HEK293 (cell line): ENCODE results near the gene MFSD2A.
A peak's percentile ranks its signal among the peaks of the same experiment; 100 is the strongest.

ENCODE experiments used
- CTCF ChIA-PET: fragments of 350-600 bp; formaldehyde crosslinking; extraction: SDS; loops from one replicate; lab custom pipeline; 2021; ENCODE audit warnings: antibody characterized with exemption; lab: Yijun Ruan, JAX
- POLR2A ChIA-PET: fragments of 300-600 bp; formaldehyde crosslinking; extraction: SDS; loops from one replicate; lab custom pipeline; 2020; ENCODE audit warnings: antibody characterized with exemption, inconsistent platforms; lab: Yijun Ruan, JAX
- H3K27ac ChIP-seq: fragments of 200-500 bp; sonication (Bioruptor generic); 2 replicates; pipeline ENCODE4 v1.5.1; 2014; ENCODE audit warnings: low read depth, low read length, control low read depth, inconsistent platforms; ENCODE audit errors: extremely low read depth
- H3K36me3 ChIP-seq, 2 experiments: fragments of 200-500 bp in 1 of 2; sonication (Bioruptor generic) in 1 of 2; 1 replicate in 1 of 2; 2 replicates in 1 of 2; pipeline ENCODE4 v1.5.1; 2014 to 2017; ENCODE audit warnings: inconsistent platforms in 2 of 2, low read length in 2 of 2; ENCODE audit not compliant: control insufficient read depth in 2 of 2, insufficient read depth in 1 of 2
- H3K4me1 ChIP-seq: fragments of 200-500 bp; sonication (Bioruptor generic); 2 replicates; pipeline ENCODE4 v1.5.1; 2014; ENCODE audit warnings: mild to moderate bottlenecking, low read length, inconsistent platforms; ENCODE audit not compliant: control insufficient read depth, insufficient read depth
- H3K4me3 ChIP-seq: 2 replicates; pipeline ENCODE4 v1.5.1; 2011; ENCODE audit warnings: low read depth, mild to moderate bottlenecking, control low read depth, low read length, moderate library complexity
- H3K9me3 ChIP-seq: fragments of 200-500 bp; sonication (Bioruptor generic); 2 replicates; pipeline ENCODE4 v1.5.1; 2014; ENCODE audit warnings: low read depth, low read length, inconsistent platforms; ENCODE audit not compliant: control insufficient read depth, insufficient read depth
- OSR2 ChIP-seq: fragments of 450-650 bp; formaldehyde crosslinking; IDR thresholded peaks from 2 replicates; pipeline ENCODE4 v1.5.1; 2016; ENCODE audit warnings: missing biosample characterization, missing genetic modification characterization
- PRDM1 ChIP-seq: fragments of 450-650 bp; formaldehyde crosslinking; IDR thresholded peaks from 2 replicates; pipeline ENCODE4; 2016; ENCODE audit warnings: missing biosample characterization, missing genetic modification characterization
- SCRT2 ChIP-seq: fragments of 450-650 bp; formaldehyde crosslinking; IDR thresholded peaks from 2 replicates; pipeline ENCODE4 v1.5.1; 2016; ENCODE audit warnings: missing biosample characterization, missing genetic modification characterization
- ZEB2 ChIP-seq: fragments of 450-650 bp; formaldehyde crosslinking; IDR thresholded peaks from 2 replicates; pipeline ENCODE4 v1.5.1; 2016; ENCODE audit warnings: missing biosample characterization, missing genetic modification characterization
- ZFHX2 ChIP-seq: fragments of 450-650 bp; formaldehyde crosslinking; conservative IDR thresholded peaks from 2 replicates; pipeline ENCODE4 v1.5.1; 2016; ENCODE audit warnings: missing biosample characterization, missing genetic modification characterization
- ZNF114 ChIP-seq: fragments of 450-650 bp; formaldehyde crosslinking; IDR thresholded peaks from 2 replicates; pipeline ENCODE4 v1.5.0; 2017; ENCODE audit warnings: missing biosample characterization, missing genetic modification characterization
- ZNF214 ChIP-seq: fragments of 450-650 bp; formaldehyde crosslinking; IDR thresholded peaks from 2 replicates; pipeline ENCODE4 v1.5.1; 2017; ENCODE audit warnings: missing biosample characterization, mild to moderate bottlenecking, missing genetic modification characterization, borderline replicate concordance
- ZNF366 ChIP-seq: fragments of 450-650 bp; formaldehyde crosslinking; conservative IDR thresholded peaks from 2 replicates; pipeline ENCODE4 v1.5.1; 2016; ENCODE audit warnings: missing biosample characterization, missing genetic modification characterization
- ZNF37A ChIP-seq: fragments of 450-650 bp; IDR thresholded peaks from 2 replicates; pipeline ENCODE4 v1.5.1; 2018; ENCODE audit warnings: missing biosample characterization, missing genetic modification characterization
- ZNF433 ChIP-seq: fragments of 450-650 bp; formaldehyde crosslinking; IDR thresholded peaks from 2 replicates; pipeline ENCODE4 v1.5.1; 2016; ENCODE audit warnings: missing biosample characterization, missing genetic modification characterization, low read depth
- ZNF530 ChIP-seq: fragments of 450-650 bp; formaldehyde crosslinking; IDR thresholded peaks from 2 replicates; pipeline ENCODE4 v1.5.1; 2016; ENCODE audit warnings: low read depth, missing biosample characterization, missing genetic modification characterization
- ZNF624 ChIP-seq: fragments of 450-650 bp; formaldehyde crosslinking; IDR thresholded peaks from 2 replicates; pipeline ENCODE4 v1.5.1; 2017; ENCODE audit warnings: missing biosample characterization, missing genetic modification characterization
- ZNF701 ChIP-seq: fragments of 450-650 bp; formaldehyde crosslinking; IDR thresholded peaks from 2 replicates; pipeline ENCODE4 v1.5.1; 2016; ENCODE audit warnings: missing biosample characterization, missing genetic modification characterization
- ZNF768 ChIP-seq: fragments of 450-650 bp; formaldehyde crosslinking; IDR thresholded peaks from 2 replicates; pipeline ENCODE4 v1.5.1; 2018; ENCODE audit warnings: missing biosample characterization, mild to moderate bottlenecking, missing genetic modification characterization
- ZNF777 ChIP-seq: fragments of 450-650 bp; formaldehyde crosslinking; IDR thresholded peaks from 2 replicates; pipeline ENCODE4 v1.5.1; 2017; ENCODE audit warnings: missing biosample characterization, missing genetic modification characterization, borderline replicate concordance
- TF ChIP-seq, protein P1 (sequence below): fragments of 450-650 bp; formaldehyde crosslinking; IDR thresholded peaks from 2 replicates; pipeline ENCODE4 v1.5.1; 2017; ENCODE audit warnings: missing biosample characterization, missing genetic modification characterization
- TF ChIP-seq, protein P2 (sequence below): fragments of 450-650 bp; formaldehyde crosslinking; IDR thresholded peaks from 2 replicates; pipeline ENCODE4 v1.5.1; 2016; ENCODE audit warnings: missing biosample characterization, missing genetic modification characterization
- TF ChIP-seq, protein P3 (sequence below): fragments of 450-650 bp; formaldehyde crosslinking; IDR thresholded peaks from 2 replicates; pipeline ENCODE4 v1.5.1; 2017; ENCODE audit warnings: missing biosample characterization, mild to moderate bottlenecking, missing genetic modification characterization, moderate library complexity
- TF ChIP-seq, protein P4 (sequence below): fragments of 450-650 bp; formaldehyde crosslinking; IDR thresholded peaks from 2 replicates; pipeline ENCODE4 v1.5.1; 2016; ENCODE audit warnings: missing biosample characterization, missing genetic modification characterization
- TF ChIP-seq, protein P5 (sequence below): fragments of 450-650 bp; formaldehyde crosslinking; IDR thresholded peaks from 2 replicates; pipeline ENCODE4 v1.5.1; 2016; ENCODE audit warnings: missing biosample characterization, missing genetic modification characterization

MFSD2A gene

DNA sequence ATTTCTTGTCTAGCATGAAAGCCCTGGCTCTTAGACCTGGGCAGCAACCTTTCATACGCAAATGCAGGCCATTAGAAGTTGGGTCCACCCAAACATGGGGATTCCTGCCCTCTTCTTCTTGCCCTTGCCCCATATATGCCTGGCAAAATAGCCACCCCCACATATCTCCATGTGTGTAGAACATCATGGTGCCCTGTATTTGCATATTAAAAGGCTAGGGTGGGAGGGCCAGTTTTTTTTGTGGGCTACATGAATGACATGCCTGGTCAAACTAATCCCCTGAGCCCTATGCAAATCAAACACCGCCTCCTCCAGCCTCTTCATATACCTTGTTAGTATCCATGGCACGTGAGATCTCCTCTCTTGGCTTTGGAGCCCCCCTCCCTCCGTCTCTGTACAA lies 24.7 kb downstream of the MFSD2A start:
- Histone ChIP-seq H3K4me3 (no peak overlapping the region), H3K9me3 (no peaks in the 10 kb centered on the region), H3K27ac (no peak overlapping the region), H3K36me3 (no peaks in the 10 kb centered on the region), H3K4me1 (no peaks in the 10 kb centered on the region)
- TF ChIP-seq, protein P1, sequence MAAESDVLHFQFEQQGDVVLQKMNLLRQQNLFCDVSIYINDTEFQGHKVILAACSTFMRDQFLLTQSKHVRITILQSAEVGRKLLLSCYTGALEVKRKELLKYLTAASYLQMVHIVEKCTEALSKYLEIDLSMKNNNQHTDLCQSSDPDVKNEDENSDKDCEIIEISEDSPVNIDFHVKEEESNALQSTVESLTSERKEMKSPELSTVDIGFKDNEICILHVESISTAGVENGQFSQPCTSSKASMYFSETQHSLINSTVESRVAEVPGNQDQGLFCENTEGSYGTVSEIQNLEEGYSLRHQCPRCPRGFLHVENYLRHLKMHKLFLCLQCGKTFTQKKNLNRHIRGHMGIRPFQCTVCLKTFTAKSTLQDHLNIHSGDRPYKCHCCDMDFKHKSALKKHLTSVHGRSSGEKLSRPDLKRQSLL (tag by site-specific recombination): no peak
- TF ChIP-seq, protein P2, sequence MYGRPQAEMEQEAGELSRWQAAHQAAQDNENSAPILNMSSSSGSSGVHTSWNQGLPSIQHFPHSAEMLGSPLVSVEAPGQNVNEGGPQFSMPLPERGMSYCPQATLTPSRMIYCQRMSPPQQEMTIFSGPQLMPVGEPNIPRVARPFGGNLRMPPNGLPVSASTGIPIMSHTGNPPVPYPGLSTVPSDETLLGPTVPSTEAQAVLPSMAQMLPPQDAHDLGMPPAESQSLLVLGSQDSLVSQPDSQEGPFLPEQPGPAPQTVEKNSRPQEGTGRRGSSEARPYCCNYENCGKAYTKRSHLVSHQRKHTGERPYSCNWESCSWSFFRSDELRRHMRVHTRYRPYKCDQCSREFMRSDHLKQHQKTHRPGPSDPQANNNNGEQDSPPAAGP (tag by site-specific recombination): no peak
- TF ChIP-seq ZFHX2 (tag by site-specific recombination): no peak
- TF ChIP-seq ZNF433 (tag by site-specific recombination): no peak
- TF ChIP-seq OSR2 (tag by site-specific recombination): no peak
- TF ChIP-seq, protein P3, sequence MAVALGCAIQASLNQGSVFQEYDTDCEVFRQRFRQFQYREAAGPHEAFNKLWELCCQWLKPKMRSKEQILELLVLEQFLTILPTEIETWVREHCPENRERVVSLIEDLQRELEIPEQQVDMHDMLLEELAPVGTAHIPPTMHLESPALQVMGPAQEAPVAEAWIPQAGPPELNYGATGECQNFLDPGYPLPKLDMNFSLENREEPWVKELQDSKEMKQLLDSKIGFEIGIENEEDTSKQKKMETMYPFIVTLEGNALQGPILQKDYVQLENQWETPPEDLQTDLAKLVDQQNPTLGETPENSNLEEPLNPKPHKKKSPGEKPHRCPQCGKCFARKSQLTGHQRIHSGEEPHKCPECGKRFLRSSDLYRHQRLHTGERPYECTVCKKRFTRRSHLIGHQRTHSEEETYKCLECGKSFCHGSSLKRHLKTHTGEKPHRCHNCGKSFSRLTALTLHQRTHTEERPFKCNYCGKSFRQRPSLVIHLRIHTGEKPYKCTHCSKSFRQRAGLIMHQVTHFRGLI (tag by site-specific recombination): no peak
- TF ChIP-seq, protein P4, sequence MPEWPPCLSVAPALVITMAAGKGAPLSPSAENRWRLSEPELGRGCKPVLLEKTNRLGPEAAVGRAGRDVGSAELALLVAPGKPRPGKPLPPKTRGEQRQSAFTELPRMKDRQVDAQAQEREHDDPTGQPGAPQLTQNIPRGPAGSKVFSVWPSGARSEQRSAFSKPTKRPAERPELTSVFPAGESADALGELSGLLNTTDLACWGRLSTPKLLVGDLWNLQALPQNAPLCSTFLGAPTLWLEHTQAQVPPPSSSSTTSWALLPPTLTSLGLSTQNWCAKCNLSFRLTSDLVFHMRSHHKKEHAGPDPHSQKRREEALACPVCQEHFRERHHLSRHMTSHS (tag by site-specific recombination): no peak
- no peak for TF ChIP-seq ZEB2
- ChIA-PET POLR2A (no interaction called here), CTCF (no interaction called here)

DNA sequence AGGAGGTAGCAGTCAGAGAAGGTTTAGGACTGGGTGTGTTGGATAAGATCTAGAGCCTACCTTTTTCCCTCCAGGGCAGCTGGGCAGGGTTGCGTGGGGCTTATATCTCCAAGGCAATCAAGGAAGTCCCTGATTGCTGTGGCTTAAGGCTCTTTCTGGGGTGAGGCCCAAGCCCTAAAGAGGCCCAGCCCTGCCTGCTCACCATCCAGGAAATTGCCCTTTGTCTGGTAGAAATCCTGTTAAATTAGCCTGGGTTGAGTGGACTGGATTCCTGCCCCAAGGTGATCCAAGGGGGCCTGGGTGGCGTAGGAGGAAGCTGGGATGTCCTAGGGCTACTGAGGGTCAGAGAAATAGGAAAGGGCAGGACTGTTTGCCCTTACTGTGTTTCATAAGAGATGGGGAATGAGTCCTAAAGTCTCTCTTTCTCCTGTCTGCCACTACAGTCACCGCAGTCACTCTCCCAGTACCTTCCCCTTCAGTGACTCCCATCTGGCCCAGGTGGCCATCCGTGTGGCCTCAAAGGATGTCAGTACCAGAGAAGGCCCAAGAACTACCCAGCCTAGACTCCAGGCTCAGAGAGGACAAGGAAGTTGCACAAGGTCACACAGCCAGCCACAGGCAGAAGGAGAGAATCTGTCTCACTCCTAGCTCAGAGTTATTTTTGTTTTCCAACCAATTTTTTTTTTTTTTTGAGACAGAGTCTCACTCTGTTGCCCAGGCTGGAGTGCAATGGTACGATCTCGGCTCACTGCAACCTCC lies 25.8 kb downstream of the MFSD2A start:
- Histone ChIP-seq H3K9me3 (no peaks in the 10 kb centered on the region), H3K27ac (no peak overlapping the region), H3K36me3 (no peaks in the 10 kb centered on the region), H3K4me1 (no peaks in the 10 kb centered on the region), H3K4me3 (no peak overlapping the region)
- ChIA-PET POLR2A (no interaction called here), CTCF (interaction anchor here (1.5 kb wide), 1 partner anchor 51 kb away, joined by 5 read pairs; no protein-coding TSS in a partner anchor)
- peak; percentile 34; the same call in 1 of the 2 replicates for TF ChIP-seq ZNF768 (tag by site-specific recombination)
- TF ChIP-seq ZNF701: no peak
- no peak for TF ChIP-seq ZNF777 (tag by site-specific recombination)
- no peak for TF ChIP-seq ZNF214 (tag by site-specific recombination)

DNA sequence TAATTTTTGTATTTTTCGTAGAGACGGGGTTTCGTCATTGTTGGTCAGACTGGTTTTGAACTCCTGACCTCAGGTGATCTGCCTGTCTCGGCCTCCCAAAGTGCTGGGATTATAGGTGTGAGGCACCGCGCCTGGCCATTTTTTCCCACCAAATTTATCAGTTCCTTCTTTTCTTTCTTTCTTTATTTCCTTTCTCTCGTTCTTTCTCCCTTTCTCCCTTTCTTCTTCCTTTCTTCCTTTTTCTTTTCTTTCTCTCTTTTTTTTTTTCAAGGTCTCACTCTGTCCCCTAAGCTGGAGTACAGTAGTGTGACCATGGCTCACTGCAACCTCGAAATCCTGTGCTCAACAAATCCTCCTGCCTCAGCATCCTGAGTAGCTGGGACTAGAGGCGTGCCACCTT lies 26.4 kb downstream of the MFSD2A start:
- Histone ChIP-seq H3K4me1 (no peaks in the 10 kb centered on the region), H3K36me3 (no peaks in the 10 kb centered on the region), H3K9me3 (no peaks in the 10 kb centered on the region), H3K4me3 (no peak overlapping the region), H3K27ac (no peak overlapping the region)
- TF ChIP-seq, protein P5, sequence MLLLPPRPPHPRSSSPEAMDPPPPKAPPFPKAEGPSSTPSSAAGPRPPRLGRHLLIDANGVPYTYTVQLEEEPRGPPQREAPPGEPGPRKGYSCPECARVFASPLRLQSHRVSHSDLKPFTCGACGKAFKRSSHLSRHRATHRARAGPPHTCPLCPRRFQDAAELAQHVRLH (tag by site-specific recombination): no peak
- TF ChIP-seq PRDM1 (peak; percentile 98), ZNF624 (tag by site-specific recombination) (no peak), ZNF37A (no peak), ZNF530 (tag by site-specific recombination) (no peak), ZNF366 (tag by site-specific recombination) (0 out of 2 replicates have a peak, but pooled peaks have one; percentile 30), ZNF114 (tag by site-specific recombination) (no peak), SCRT2 (no peak)
- POLR2A ChIA-PET: no interaction called here
- CTCF ChIA-PET: interaction anchor here (0.6 to 1.5 kb wide), 3 partner anchors 8 to 62 kb away, joined by 3 to 9 read pairs (median 5); no protein-coding TSS in a partner anchor
